ENCODE results near the gene MXRA7.
"Not testable (repeated sequence)": the region's sequence is repeated elsewhere in the genome, so short reads cannot be mapped to it uniquely, and the experiment has no call there.

MXRA7 gene, protein sequence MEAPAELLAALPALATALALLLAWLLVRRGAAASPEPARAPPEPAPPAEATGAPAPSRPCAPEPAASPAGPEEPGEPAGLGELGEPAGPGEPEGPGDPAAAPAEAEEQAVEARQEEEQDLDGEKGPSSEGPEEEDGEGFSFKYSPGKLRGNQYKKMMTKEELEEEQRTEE

DNA sequence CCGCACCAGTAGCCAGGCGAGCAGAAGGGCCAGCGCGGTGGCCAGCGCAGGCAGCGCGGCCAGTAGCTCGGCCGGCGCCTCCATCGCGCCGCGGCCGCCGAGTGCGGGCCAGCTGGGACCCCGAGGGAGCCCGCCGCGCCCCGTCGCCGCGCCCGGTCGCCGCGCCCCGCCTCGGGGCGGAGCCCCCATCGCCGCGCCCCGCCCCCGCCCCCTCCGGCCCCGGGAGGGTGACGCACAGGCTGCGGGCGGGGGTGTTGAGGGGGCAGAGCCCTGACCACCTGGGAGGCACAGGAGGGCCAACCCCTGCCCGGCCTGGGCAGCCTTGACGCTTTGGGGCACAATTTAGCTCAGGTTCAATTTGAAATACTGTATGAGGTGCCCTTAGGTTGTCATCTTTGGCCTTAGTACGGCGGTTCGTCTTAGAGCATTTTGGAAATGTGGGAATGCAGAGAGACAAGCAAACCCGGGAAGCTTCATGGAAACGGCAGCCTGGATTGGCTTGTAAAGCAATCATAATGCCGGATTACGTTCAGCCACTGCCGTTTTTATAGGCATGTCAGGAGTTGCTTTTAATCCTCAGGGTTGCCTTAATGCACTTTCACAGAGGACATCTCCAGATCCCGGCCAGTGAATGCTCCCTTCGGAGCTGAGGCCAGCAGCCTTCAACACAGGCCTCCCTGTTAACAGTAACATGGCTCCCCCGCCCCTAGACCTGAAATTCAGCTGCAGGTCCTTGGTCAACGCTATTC lies at the start of gene MXRA7:
TSS of gene MXRA7 (minus strand) at position 103 of the 749 bp plus-strand sequence. CDS start at position 84, 19 bp downstream.
- DNase-seq = peak; percentile 38

DNA sequence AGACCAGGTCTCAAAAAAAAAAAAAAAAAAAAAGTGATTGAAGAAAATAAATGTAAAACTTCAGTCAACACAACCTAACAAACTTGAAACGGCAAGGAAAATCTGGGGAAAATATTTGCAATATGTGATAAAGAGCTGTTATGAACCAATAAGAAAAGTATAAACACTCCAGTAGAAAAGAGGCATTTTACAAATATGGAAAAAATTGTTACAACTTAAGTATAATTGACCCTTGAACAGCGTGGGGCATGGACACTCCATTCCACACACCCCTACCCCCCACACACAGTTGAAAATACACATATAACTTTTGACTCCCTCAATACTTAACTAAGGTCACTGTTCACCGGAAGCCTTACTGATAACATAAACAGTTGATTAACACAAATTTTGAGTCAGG lies 47.8 kb upstream of the MXRA7 start:
- no peak for DNase-seq

DNA sequence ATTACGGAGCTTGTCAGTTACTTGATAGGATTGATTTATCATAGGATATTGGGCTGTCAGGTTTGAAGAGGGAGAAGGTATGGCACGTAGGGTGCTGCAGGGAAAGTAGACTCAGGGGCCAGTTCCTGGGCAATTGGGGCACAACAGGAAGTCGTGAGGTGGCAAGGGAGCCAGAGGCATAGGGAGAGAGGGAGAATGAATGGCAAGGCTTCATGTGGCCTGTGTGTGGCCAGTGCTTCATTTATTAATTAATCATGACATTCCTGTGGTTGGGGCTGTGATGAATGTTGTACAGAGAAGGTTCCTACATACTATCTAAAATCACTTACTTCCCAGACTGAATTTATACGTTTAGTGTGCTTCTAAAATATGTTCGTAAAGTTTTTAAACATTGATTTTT lies 46.5 kb upstream of the MXRA7 start:
- DNase-seq = no peak

DNA sequence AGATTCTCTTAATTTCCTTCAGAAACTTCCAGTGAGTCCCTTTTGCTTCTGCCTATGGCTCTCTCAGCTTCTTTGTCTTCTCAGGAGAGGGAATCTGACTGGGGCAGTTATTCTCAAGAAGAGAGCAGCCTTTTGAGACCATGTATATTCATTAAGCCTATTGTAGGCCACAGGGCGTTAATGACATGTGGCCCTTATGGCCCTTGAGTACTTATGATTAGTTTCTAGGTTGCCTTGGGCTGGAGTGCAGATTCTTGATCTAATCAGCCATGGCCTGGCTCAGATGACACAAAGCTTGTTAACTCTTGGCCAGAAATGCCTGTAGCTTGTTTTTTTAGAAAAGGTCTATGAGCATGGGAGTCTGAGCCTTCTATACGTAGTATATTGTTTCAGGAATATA lies 44.5 kb upstream of the MXRA7 start:
- DNase-seq = no peak

DNA sequence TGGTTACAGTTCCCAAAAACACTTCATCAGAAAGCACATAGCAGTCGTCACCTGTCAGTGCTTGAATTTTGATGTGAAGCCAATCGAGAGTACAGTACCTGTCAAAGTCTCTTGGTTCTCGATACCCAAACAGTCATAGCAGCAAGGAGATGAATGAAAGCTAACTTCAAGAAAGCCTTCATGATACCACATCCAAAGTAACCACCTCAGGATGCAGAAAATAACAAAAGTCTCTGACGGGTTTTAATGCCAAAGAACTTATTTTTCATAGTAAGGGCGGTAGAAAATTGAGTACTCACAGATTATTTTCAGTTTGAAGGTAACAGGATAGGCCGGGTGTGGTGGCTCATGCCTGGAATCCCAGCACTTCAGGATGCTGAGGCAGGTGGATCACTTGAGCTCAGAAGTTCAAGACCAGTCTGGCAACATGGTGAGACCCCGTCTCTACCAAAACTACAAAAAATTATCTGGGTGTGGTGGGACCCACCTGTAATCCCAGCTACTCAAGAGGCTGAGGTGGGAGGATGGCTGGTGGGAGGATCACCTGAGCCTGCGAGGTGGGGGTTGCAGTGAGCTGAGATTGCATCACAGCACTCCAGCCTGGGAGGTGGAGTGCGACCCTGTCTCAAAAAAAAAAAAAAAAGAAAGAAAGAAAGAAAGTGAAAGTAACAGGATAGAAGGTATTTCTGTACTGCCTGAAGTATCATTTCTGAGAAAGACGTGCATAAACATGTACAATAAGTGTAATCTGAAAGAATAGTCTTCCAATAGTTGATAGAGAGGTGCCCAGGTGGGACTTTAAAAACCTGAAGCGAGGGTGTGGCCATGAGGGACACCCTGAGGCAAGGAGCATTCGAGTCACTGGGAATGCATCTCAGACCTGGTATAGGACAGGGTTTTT lies 42.5 kb upstream of the MXRA7 start:
- DNase-seq = no peak

DNA sequence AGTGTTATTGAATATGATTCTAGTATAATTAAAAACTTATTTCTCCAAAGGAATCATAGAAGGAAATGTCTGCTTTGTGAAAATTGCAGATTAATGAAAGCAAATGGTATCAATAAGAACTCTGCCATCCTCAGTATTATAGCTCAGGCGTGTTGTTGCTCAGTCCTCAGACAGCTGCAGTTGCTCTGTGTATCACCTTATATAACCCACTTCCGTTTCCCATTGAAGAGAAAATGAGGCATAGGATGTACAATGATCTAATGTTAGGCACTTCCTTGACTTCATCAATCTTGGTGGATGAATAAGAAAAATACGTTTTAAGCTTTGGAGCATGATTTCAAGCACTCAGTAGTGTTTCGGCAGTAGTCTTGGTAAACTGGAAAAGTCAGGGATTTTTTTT lies 41.2 kb upstream of the MXRA7 start:
- DNase-seq = no peak

DNA sequence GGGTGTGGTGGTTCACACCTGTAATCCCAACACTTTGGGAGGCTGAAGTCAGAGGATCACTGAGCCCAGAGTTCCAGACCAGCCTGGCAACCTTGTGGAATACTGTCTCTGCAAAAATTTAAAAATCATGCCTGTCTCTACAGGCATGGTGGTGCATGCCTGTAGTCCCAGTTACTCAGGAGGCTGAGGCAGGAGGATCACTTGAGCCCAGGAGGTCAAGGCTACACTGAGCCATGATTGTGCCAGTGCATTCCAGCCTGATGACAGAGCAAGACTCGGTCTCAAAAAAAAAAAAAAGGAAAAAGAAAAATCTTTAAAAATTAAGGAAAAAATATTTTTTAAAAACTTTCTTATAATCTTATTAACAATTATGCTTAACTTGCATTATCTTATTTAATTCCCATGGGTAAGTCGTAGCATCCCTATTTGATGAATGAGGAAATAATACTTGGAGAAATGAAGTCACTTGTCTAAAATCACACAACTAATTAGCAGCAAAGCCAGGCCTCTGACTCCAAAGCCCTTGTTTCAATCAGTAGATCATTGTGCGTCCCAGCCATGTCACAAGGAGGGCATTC lies 40.7 kb upstream of the MXRA7 start:
- DNase-seq = no peak

DNA sequence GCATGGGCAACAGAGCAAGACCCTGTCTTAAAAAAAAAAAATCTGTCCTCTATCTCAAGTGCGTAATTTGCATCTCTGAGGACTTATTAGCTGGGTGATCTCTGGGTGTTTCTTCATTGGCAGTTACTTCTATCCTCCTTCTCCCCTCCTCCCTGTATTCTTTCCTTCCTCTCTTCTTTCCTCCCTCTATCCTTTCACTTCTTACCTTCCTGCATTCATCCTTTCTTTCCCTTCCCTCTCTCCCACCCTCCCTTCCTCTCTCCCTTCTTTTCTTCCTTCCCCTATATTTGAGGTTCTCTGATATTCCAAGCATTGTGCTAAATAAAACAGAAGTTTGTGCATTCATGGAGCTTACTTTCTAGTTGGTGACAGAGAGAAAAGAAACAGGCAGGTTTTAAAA lies 37.9 kb upstream of the MXRA7 start:
- no peak for DNase-seq

DNA sequence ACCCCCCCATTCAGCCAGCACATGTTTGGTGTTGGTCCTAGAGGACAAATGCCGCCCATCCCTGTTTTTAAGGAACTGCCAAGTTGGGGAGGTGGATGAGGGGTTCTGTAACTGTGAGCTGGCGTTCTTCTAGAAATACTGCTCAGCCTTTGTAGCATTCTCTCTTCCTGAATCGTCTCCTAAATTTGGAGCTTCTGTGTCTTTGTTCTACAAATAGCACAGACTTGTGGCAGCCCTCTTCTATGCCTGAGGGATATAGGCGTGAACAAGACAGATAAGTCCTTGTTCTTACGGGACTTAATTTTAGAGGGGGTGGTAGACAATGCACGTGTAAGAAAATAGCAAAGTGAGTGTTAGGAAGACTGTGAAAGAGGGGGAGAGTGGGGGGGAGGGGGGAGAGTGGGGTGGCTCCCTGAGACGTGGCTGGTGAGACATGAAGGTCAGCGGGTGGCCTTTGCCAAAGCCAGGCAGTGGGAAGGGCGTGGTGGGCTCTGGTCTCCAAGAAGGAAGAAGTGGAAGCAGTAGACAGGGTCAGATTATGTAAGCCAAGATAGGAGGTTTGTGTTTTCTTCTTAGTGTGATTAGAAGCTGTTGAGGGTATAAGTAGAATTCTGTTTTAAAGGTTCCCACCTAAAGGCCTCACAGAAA lies 37.1 kb upstream of the MXRA7 start:
- no peak for DNase-seq

DNA sequence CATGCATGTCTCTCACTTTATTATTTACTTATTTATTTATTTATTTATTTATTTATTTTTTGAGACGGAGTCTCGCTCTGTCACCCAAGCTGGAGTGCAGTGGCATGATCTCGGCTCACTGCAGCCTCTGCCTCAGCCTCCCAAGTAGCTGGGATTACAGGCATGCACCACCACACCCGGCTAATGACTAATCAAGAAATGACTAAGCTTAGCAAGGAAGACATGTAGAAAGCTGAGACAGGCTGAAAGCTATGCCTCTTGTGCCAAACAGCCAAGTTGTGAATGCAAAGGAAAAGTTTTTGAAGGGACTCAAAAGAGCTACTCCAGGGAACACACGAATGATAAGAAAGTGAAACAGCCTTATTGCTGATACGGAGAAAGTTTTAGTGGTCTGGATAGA lies 35.0 kb upstream of the MXRA7 start:
- DNase-seq = not testable (repeated sequence)

DNA sequence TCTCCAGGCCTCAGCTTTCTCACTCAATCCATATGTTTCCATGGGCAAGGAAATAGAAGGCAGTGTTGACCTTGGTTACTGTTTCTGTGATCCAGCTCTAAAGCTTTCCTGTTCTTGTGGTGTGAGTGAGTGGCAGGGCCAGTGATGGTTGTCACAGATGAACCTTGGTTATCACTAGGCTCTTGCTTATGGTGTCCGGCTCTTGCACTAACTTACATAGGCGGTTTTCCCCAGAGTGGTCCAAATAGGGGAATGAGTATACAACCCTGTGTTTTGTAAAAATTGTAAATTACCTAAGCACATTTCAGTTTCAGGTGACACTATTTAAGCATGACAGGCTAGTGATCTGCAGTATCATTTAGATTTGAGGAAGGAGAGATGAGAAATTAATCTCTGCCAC lies 34.0 kb upstream of the MXRA7 start:
- DNase-seq = no peak

DNA sequence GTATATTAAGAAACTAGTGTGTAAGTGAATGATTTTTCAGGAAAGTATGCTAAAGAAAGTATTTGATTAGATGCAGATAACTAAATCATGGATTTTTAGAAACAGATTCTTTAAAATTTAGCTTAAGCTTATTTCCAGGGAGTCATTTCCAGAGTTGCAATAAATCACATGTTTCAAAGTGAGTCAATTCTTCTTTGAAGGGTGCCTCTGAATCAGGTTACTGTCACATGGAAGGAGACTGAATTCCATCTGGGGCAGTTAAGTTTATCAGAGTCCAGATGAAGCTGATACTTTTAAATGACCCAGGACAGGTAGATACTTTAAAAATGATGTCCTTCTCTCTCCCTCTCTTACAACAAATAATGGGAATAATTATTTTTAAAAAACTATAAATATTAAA lies 32.2 kb upstream of the MXRA7 start:
- no peak for DNase-seq

DNA sequence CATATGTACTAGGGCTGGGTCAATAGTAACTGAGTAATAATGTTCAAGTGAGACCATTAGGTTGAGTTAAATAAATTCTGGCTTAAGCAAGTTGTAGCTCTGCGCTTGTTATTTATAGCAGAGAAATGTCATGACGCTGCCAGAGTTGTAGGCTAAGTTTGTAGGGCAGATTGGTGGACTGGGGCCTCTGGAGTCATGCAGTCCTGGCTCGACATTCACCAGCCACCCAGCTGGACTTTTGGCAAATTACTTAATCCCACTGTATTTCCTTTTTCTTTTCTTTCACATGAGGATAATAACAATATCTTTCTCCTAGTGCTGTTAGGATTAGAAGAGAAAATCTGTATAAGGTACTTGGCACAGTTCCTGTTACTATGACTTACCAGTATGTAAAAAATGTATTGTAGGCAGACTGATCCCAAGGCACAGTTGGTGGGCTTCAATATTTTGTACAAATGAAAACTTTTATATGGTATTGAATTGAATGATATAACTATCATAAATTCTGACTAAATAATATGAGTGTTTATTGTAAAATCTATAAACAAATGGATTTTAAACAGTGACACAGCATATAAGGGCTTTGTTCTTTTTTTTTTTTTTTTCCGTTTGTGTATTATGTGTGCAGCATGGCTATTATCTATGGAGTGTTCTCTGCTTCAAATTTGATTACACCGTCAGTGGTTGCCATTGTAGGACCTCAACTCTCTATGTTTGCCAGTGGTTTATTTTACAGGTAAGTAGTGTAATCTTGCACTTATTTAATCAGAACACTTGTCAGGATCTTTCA lies 29.8 kb upstream of the MXRA7 start:
- no peak for DNase-seq

DNA sequence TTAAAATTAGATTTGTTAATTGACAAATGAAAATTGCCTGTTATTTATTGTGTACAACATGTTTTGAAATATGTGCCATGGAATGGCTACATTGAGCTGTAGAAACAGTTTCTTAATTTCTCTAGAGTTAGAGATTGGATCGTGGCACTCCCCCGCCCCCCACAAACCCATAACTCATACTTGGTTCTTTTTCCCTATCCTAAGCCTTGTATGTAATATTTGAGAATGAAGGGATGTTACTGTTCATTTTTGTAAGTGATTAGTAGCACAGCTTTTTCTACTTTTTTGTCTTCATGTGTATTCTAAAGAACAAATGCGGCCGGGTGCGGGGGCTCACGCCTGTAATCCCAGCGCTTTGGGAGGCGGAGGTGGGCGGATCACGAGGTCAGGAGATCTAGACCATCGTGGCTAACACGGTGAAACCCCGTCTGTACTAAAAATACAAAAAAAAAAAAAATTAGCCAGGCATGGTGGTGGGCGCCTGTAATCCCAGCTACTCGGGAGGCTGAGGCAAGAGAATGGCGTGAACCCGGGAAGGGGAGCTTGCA lies 28.9 kb upstream of the MXRA7 start:
- not testable (repeated sequence) for DNase-seq

DNA sequence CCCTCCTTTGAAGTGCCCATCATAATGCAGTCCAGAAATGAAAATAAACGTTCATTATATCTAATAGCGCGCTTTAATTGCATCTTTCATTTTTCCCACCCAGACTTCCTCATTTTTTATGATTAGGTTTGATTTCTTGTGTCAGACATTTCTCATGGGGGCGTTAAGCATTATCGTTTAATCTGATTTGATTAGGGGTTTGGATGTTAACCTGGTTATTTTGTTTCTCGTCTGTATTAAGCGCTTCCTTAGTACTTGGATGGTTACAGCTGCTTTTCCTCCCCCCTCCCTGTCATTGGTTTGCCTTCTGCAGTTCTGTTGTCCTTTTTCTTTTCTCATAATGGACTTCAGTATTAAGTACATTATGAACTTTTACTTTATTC lies 27.7 kb upstream of the MXRA7 start:
- no peak for DNase-seq

DNA sequence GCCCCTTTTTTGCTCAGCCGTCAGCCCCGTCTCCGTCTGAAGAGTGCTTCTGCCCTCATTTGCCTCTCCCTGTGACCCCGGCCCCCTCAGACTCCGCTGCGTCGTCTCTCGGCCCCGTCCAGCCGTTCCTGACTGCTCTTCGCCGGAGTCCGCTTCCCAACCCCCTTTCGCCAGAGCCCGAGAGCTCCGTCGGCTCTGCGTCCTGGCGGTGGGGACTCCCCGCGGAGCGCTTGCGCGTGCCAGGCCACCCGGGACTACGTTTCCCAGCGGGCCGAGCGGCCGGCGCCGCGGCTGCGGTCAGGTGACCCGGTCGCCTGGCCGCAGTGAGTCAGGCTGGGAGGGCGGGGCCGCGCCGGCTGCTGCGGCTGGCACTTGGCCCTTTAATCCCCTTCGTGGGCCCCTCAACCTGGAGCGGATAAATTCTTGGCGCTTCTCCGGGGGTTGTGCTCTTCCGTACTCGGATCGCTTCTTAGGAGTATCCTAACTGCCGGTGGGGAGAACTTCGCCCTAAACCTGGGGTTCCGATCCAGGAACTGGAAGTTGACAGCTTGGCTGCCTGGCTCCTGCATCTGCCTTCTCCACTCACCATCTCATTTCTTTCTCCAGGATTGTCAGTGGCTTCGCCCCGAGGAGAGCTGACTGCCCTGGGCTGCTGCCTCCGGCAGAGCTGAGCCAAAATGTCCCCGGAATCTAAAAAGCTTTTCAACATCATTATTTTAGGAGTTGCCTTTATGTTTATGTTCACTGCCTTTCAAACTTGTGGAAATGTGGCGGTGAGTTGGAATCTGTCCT lies 27.1 kb upstream of the MXRA7 start, which contains the start of gene MFSD11:
TSS of gene MFSD11 (plus strand) at position 444 of the 792 bp plus-strand sequence. CDS start at position 678, 234 bp downstream.
- DNase-seq = peak; percentile 77

DNA sequence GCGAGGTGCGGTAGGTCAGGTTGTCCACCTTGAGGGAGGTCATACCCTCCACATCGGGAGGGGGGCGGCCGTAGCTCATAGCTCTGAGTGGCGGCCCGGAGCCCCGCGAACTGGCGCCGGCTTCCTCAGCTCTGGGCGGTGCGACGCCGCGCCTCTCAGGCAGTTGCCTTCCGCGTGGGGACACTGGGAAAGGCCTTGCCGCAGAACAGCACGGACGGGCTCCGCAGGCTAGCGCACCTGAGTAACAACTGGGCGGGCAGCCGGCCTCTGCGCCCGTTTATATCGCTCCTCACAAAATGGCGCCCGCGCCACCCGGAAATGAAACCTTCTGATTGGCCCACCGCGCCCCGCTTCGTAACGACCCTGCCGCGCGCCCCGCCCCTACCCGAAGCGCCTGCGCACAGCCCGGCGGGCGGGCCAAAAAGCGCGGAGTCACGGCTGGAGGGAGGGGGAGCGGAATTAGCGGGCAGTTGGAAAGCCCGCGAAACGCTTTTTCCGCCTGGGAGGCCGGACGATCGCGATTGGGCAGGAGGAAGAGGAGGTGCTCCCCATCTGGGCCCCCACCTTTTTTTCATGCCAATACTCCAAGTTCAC lies 26.4 kb upstream of the MXRA7 start, which contains the start of gene SRSF2:
TSS of gene SRSF2 (minus strand) at position 250 of the 594 bp plus-strand sequence. CDS start at position 79, 171 bp downstream.
- peak; percentile 97 for DNase-seq

DNA sequence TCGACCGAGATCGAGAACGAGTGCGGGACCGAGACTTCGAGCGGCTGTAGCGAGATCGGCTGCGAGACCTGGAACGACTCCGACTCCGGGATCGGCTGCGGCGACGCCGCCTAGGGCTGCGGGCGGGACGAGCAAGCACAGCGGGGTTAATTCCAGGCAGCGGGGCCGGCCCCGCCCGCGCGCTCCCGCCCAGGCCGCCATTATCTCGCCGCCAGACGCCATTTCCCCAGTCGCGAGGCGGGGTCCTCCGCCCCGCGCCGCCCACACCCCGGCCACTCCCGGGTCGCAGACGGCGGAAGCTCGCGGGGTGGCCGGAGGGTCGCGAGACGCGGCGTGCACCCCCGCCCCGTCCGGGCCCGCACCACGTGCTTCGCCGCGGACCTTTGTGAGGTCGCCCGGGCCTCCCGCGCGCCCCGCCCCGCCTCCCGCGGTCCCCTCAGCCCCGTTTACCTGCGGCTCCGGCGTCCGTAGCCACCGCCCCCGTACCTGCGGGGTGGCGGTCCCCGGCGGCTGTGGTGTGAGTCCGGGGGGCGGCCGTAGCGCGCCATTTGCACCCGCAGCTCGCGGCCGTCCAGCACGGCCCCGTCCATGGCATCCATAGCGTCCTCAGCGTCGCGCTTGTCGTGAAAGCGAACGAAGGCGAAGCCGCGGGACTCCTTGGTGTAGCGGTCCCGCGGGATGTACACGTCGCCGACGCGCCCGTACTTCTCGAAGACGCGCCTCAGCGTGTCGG lies 25.8 kb upstream of the MXRA7 start:
- peak; percentile 50 for DNase-seq

DNA sequence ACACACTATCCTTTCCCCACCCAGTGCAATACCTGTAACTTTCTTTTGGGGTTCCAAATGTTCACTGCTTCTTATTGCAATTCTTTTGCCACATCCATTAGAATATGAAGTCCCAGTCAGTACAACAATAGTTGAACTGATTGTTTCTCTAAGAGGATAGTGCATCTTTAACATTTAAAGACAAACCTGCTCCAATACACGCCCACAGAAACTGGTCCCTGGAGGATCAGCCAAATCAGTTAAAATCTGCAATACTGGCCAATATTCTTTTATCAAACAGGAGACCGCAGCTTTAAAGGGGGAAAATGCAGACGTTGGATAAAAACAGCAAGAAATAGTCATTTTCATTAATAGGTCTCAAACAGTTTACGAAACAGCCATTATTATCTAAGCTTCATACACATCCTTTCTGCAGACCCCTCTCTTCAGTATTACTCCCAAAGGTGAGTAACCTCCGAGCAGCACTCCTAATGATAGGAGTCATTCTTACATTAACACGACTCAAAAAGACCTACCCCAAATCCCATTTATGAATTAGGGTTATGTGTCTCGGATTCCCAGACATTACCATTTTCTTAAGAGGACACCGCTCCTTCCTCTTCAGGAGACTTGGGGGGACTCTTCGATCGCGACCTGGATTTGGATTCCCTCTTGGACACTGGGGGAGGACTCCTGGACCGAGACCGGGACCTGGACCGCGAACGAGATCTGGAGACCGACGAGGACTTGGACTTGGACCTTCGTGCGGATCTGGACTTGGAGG lies 25.0 kb upstream of the MXRA7 start:
- DNase-seq = no peak
